CD4-positive, alpha-beta T cell treated with Interleukin-6 for 4 hours (primary cell): ENCODE data around the gene OGN.
A peak's percentile ranks its signal among the peaks of the same experiment; 100 is the strongest.
"Not testable (repeated sequence)": the region's sequence is repeated elsewhere in the genome, so short reads cannot be mapped to it uniquely, and the experiment has no call there.

Experiments
- DNase-seq: peaks from one replicate; pipeline ENCODE4 v3.0.0-alpha.2; 2020; ENCODE audit warnings: mixed read lengths

The OGN gene

GRCh38 chr9:92404042-92404836, at the start of gene OGN:
Gene OGN (minus strand): TSS chr9:92404578. CDS start chr9:92403407, 1,171 bp downstream.
- no peak for DNase-seq

- no peak for DNase-seq
Observed at GRCh38 chr9:92446536-92446935, 42.2 kb upstream of the OGN start.

DNA sequence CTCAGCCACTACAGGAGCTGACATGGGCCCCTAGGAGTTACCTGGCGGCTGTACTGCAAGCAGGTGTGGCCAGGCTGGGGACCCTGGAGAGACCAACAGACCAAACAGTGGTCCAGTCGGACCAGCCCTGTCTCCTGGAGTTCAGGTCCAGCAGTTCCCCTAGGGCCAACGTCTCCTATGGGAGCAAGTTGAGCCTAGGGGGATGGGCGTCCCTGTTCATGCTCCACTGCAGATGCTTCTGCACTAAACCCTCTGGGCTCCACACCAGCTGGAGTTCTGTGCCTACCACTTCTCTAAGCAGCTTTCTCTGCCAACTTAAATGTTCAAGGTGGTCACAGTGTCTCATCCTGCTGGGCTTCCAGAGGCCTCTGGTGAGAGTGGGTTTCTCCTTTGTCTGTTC, 40.5 kb upstream of the OGN start:
- DNase-seq: no peak

DNA sequence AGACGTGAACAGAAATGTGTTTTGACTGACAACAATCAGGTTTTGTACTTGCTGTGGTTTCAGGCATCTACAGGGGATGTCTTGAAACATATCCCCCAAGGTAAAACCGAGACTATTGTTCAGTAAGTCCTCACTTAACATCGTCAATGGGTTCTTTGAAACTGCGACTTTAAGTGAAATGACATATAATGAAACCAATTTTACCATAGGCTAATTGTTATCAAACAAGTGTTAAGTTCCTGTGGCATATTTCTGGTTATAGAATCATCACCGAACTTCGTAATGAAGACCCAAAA, 36.3 kb upstream of the OGN start:
- no peak for DNase-seq

DNA sequence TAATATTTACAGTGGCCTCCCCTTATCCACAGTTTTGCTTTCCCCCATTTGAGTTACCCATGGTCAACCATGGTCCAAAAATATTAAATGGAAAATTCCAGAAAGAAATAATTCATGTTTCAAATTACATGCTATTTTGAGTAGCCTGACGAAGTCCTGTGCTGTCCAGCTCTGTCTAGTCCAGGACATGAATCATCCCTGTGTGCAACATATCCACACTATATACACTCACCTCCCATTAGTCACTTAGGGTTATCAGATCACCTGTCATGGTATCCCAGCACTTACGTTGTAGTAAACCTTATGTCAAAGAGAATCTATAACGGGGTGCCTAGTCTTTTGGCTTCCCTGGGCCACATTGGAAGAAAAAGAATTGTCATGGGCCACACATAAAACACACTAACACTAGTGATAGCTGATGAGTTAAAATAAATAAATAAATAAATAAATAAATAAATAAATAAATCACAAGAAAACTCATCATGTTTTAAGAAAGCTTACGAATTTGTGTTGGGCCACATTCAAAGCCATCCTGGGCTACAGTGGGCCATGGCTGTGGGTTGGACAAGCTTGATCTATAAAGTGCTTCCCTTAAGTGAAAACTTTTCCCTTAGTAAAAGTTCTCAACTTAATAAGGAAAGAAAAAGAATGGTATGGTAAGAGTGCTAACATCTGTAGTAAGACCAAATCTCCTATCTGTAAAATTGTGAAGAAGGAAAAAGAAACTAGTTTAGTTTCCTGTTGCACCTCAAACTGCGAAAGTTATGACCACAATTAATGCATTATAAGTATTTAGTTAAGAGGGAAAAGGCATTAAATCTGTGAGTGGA, 35.8 kb upstream of the OGN start:
- no peak for DNase-seq

DNA sequence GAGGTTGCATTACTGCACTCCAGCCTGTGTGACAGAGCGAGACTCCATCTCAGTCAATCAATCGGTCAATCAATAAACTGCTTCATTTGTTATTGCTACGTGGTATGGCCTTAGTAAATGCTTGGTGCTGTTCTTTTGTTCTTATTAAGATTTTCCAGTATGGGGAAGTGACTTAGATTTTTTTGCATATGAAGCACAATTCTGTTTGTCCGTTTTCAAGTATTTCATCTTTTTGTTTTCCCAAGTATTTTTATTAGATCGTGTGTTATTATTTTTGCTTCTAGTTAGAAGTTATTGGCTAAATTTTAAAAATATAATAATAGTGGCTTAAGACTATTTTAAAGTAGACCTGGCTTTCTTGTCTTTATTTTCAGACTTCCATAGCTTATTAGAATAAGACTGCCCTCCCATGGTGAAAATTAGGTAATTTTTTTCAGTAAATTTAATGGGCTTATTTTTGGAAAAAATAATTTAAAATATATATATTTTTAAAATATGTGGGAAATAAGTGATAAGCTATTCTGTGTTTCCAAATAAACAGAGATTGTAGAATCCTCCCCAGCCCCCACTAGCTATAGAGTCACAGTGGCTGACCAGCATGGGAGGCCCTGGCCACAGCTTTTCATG, 34.6 kb upstream of the OGN start:
- no peak for DNase-seq

DNA sequence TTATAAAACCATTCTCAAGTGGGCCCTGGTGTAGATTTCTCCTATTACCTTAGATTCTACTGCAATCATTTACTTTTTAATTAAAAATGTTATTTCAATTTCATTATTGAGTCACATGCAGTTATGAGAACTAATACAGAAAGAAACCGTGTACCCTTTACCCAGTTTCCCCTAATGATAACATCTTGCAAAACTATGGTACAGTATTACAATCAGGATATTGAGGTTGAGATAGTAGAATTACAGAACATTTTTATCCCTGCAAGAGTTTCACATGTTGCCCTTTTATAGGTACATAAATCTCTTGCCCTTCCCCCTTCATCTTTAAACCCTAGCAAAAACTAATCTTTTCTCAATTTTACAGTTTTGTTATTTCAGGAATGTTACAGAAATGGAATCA, 30.9 kb upstream of the OGN start:
- DNase-seq: no peak

DNA sequence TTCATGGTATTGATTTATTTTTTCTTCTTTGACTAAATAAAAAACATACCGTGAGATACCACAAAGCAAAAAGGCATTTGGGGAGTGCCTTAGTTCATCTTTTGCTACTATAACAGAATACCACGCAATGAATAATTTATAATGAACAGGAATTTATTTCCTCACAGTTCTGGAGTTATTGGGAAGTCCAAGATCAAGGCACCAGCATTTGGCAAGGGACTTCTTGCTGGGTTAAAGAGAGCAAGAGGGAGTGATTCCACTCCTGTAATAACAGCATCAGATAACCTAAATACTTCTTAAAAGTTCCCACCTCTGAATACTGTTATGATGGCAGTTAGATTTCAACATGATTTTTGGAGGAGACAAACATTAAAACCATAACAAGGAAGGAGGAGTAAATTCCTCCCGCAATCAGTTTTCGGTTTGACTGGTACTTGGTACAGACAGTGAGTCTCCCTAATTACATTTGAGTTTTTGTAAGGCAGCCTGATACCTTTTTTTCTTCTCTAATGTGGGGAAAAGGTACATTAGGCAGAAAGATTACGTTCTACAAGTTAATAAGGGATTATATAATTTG, 28.7 kb upstream of the OGN start:
- no peak for DNase-seq

DNA sequence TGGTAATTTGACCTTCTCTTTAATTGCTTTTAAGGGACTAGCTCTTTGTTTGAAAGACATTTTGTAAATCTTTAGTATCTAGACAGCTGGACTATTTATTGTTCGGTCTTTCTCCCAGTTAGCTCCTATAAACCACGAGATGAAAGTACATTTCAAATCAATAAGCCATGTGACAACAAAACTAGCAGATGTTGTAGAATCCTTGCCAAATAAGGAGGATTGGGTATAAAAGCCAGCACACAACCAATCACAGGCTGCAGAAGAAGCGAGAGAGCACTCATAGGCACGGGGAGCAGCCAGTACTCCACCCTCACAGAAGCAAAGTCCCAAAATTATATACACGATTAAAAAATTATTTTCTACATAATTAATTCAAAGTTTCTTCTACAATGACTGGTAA, 28.0 kb upstream of the OGN start:
- DNase-seq: no peak

DNA sequence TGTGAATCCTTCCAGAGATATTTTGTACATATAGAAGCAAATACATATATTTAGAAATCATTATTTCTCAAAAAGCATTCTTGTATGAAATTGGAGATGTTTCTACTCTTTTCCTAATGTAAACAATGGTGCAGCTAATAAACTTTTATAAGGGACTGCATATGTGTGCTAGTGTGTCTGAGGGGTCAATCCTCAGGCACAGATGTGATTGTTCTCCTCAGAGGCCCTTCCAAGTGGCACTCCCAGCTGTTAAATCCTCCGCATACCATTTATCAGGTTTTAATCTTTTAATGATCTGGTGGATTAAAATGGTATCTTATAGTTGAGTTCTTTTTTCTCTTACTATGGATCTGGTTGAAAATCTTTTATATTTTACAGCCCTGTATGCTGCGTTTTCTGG, 25.5 kb upstream of the OGN start:
- DNase-seq: no peak

GRCh38 chr9:92426501-92427145, 22.2 kb upstream of the OGN start:
- DNase-seq: no peak

DNA sequence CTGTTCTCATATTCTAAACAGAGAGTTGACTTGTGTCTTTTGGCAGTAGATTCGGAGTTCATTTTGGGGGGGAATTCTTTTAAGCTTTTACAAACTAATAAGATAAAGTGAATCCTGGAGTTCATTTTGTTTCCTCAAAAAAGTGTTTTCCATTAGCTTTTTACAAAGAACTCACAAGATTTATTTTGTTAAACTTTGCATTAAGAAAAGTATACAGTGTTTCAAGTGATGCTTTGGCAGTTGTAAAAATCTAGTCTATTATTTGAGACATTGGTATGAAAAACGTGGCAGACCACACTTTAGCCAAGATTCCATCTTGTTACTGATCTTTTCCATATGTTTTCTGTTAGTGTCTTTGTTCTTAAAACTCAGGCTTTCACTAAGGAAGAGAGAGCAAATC, 21.1 kb upstream of the OGN start:
- no peak for DNase-seq

DNA sequence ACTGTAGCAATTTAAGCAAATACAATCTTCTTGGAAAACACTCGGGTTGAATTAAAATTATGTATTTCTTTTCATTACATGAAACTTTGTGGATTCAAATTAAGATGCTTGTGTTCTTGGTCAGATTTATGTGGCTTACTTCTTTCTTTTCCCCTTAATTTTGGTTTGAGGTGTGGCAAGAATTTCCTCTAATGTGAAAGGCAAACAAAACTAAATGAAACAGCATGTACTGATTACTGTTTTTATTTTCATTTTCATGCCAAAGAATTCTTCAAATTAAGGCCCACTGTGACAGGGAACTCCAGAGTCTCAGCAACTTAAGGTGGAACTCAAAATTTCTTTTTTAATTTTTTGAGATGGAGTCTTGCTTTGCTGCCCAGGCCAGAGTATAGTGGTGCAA, 20.0 kb upstream of the OGN start, which contains the start of gene OMD:
TSS of gene OMD (minus strand) at position 132 of the 400 bp plus-strand sequence. CDS start 6,913 bp downstream, outside the sequence.
- no peak for DNase-seq

- no peak for DNase-seq
Observed at GRCh38 chr9:92423612-92424011, 19.2 kb upstream of the OGN start.

- DNase-seq: no peak
Observed at GRCh38 chr9:92422611-92423338, 18.4 kb upstream of the OGN start.

- no peak for DNase-seq
Observed at GRCh38 chr9:92414566-92414965, 10.2 kb upstream of the OGN start.

DNA sequence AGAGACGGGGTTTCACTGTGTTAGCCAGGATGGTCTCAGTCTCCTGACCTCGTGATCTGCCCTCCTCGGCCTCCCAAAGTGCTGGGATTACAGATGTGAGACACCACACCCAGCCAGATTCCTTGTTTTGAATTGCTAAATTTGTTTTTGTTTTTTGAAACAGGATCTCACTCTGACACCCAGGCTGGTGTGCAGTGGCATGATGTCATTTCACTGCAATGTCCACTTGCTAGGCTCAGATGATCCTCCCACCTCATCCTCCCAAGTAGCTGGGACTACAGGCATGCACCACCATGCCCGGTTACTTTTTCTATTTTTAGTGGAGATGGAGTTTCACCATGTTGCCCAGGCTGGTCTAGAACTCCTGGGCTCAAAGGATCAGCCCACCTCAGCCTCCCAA, 6.8 kb upstream of the OGN start:
- DNase-seq: not testable (repeated sequence)

GRCh38 chr9:92408747-92409478, 4.5 kb upstream of the OGN start:
- no peak for DNase-seq

- no peak for DNase-seq
Observed at GRCh38 chr9:92407818-92408217, 3.4 kb upstream of the OGN start.

GRCh38 chr9:92406477-92406876, 2.1 kb upstream of the OGN start:
- DNase-seq: peak; percentile 52

- no peak for DNase-seq
Observed at GRCh38 chr9:92405818-92406217, 1.4 kb upstream of the OGN start.
